K562 (cell line): ENCODE results near the gene CCL19. TPM values are rescaled to one million over a fixed set of nuclear protein-coding genes. Genes with fewer than 3 reads are reported as not detected.

Experiments used
- ATAC-seq: fragments of 200-7000 bp; cut with Tn5 transposase; 3 replicates; pipeline ENCODE4 v1.9.1; 2020; ENCODE audit warnings: moderate library complexity
- BruUV-seq: library from RNA; stranded (reverse); fragments of 400-500 nt; replicated peaks from 2 replicates; lab custom pipeline; 2021; lab: Mats Ljungman, UMichigan
- CTCF ChIA-PET: fragments of 300-600 bp; formaldehyde crosslinking; extraction: SDS; loops from one replicate; lab custom pipeline; 2021; ENCODE audit warnings: low intra/inter-chr PET ratio; lab: Yijun Ruan, JAX
- POLR2A ChIA-PET: fragments of 300-600, 350-650 bp; sonication (Branson Sonifier 250); formaldehyde crosslinking; extraction: SDS; loops from one replicate; lab custom pipeline; 2021; ENCODE audit warnings: antibody characterized with exemption, inconsistent platforms; lab: Yijun Ruan, JAX
- DNase-seq, 4 experiments: peaks; one replicate each; pipeline versions ENCODE4 v3.0.0 to v3.0.0-alpha.2; 2011 to 2018; ENCODE audit warnings: low spot score in 3 of 4, mixed read lengths in 3 of 4; ENCODE audit errors: extremely low read depth in 1 of 4
- FAIRE-seq: peaks from 2 replicates; lab custom pipeline; 2011; peaks lifted over from hg19 to GRCh38; lab: Jason Lieb, UNC
- H2AFZ ChIP-seq: 2 replicates; pipeline ENCODE4 v1.6.0; 2011; ENCODE audit warnings: low read depth, low read length, control low read depth, inconsistent platforms
- H3K27ac ChIP-seq: fragments of 200-600 bp; 3 replicates; pipeline ENCODE4 v1.8.0; 2011; ENCODE audit warnings: low read depth, mild to moderate bottlenecking, control low read depth, inconsistent platforms, low read length, moderate library complexity, mixed read lengths; ENCODE audit errors: extremely low read depth
- H3K27me3 ChIP-seq, 2 experiments: fragments of 300-600 bp in 1 of 2; 2 replicates in 1 of 2; 3 replicates in 1 of 2; pipeline versions ENCODE4 v1.6.0 to v1.8.0; 2011; ENCODE audit warnings: inconsistent platforms in 2 of 2, low read length in 2 of 2, mild to moderate bottlenecking in 1 of 2, mixed read lengths in 1 of 2, moderate library complexity in 1 of 2; ENCODE audit not compliant: control insufficient read depth in 2 of 2, insufficient read depth in 2 of 2
- H3K36me3 ChIP-seq: fragments of 300-600 bp; 3 replicates; pipeline ENCODE4 v1.8.0; 2011; ENCODE audit warnings: mild to moderate bottlenecking, low read length, inconsistent platforms; ENCODE audit not compliant: control insufficient read depth, insufficient read depth
- H3K4me1 ChIP-seq, 2 experiments: fragments of 200-600 bp in 1 of 2; replicated peaks in 1 of 2; 2 replicates in 1 of 2; 3 replicates in 1 of 2; pipeline versions ENCODE4 v1.5.1 to v1.8.0; 2011; ENCODE audit warnings: inconsistent platforms in 2 of 2, low read length in 2 of 2, mild to moderate bottlenecking in 1 of 2, mixed read lengths in 1 of 2, moderate library complexity in 1 of 2; ENCODE audit not compliant: control insufficient read depth in 2 of 2, insufficient read depth in 2 of 2
- H3K4me2 ChIP-seq: 2 replicates; pipeline ENCODE4 v1.6.1; 2011; ENCODE audit warnings: low read length, control low read depth, inconsistent platforms, mixed read lengths; ENCODE audit not compliant: insufficient read depth
- H3K4me3 ChIP-seq: fragments of 200-600 bp; sonication (generic), shearing (Covaris generic); 2 replicates; pipeline ENCODE4 v1.5.1; 2016; ENCODE audit warnings: control low read depth, inconsistent platforms
- H3K79me2 ChIP-seq: fragments of 200-600 bp; 3 replicates; pipeline ENCODE4 v1.8.0; 2011; ENCODE audit warnings: low read length, inconsistent platforms; ENCODE audit not compliant: control insufficient read depth, insufficient read depth
- H3K9ac ChIP-seq, 2 experiments: 2 replicates each; pipeline versions ENCODE4 v1.6.0 to v1.6.1; 2011; ENCODE audit warnings: low read depth in 2 of 2, low read length in 2 of 2, control low read depth in 1 of 2, inconsistent platforms in 1 of 2, mild to moderate bottlenecking in 1 of 2, mixed read lengths in 1 of 2; ENCODE audit not compliant: insufficient read depth in 1 of 2
- H3K9me1 ChIP-seq: one replicate; pipeline ENCODE4 v1.6.0; 2011; ENCODE audit warnings: inconsistent platforms, mild to moderate bottlenecking, low read length, moderate library complexity; ENCODE audit not compliant: control insufficient read depth, insufficient read depth
- H3K9me3 ChIP-seq: replicated peaks from 2 replicates; pipeline ENCODE4 v1.5.1; 2011; ENCODE audit warnings: low read depth, low read length, inconsistent platforms; ENCODE audit not compliant: control insufficient read depth, insufficient read depth
- H4K20me1 ChIP-seq: replicated peaks from 2 replicates; pipeline ENCODE4 v1.6.1; 2011; ENCODE audit warnings: low read length, inconsistent platforms, mixed read lengths; ENCODE audit not compliant: control insufficient read depth, insufficient read depth
- ELF1 ChIP-seq: fragments of 200-800 bp; sonication (Bioruptor generic); IDR thresholded peaks from 2 replicates; pipeline ENCODE4 v1.6.1; 2016; ENCODE audit warnings: missing genetic modification characterization, missing compliant biosample characterization
- ESRRA ChIP-seq: fragments of 450-650 bp; IDR thresholded peaks from 2 replicates; pipeline ENCODE4 v1.6.1; 2014; ENCODE audit warnings: low read depth, mild to moderate bottlenecking, moderate library complexity, borderline replicate concordance
- HNRNPL ChIP-seq: fragments of 200-400 bp; formaldehyde crosslinking; IDR thresholded peaks from 2 replicates; pipeline ENCODE4 v1.6.1; 2017; ENCODE audit warnings: low read depth, mild to moderate bottlenecking, low read length
- PTTG1 ChIP-seq: fragments of 450-650 bp; IDR thresholded peaks from 2 replicates; pipeline ENCODE4 v1.6.1; 2016; ENCODE audit warnings: low read depth, mild to moderate bottlenecking, missing genetic modification characterization, missing compliant biosample characterization
- REST ChIP-seq, 2 experiments: fragments of 450-650 bp; formaldehyde crosslinking in 1 of 2; IDR thresholded peaks; 2 replicates each; pipeline versions ENCODE4 v1.4.0 to v1.6.1; 2014 to 2020; ENCODE audit warnings: mild to moderate bottlenecking in 2 of 2, borderline replicate concordance in 1 of 2, low read depth in 1 of 2
- SMARCA4 ChIP-seq: fragments of 450-650 bp; IDR thresholded peaks from 2 replicates; pipeline ENCODE4 v1.6.1; 2016
- SMARCC2 ChIP-seq: fragments of 450-650 bp; IDR thresholded peaks from 2 replicates; pipeline ENCODE4 v1.6.1; 2017; ENCODE audit warnings: antibody characterized with exemption, moderate library complexity, mild to moderate bottlenecking, low read depth
- SMC3 ChIP-seq: conservative IDR thresholded peaks from 2 replicates; pipeline ENCODE4 v1.6.1; 2011; ENCODE audit warnings: low read depth, low read length, improper control_type of control experiment; ENCODE audit not compliant: insufficient read depth
- SOX6 ChIP-seq: fragments of 450-650 bp; IDR thresholded peaks from 2 replicates; pipeline ENCODE4 v1.6.1; 2014; ENCODE audit warnings: mild to moderate bottlenecking
- USF2 ChIP-seq: sonication (generic); formaldehyde crosslinking; IDR thresholded peaks from 2 replicates; pipeline ENCODE4 v1.5.0; 2020; ENCODE audit warnings: missing genetic modification reagents
- ZNF263 ChIP-seq: sonication (generic); formaldehyde crosslinking; IDR thresholded peaks from 2 replicates; pipeline ENCODE4 v1.8.0; 2022; ENCODE audit warnings: mild to moderate bottlenecking, missing genetic modification reagents, borderline replicate concordance
- WGBS: fragments of 100-300 bp; shearing (Covaris generic); methylation state at CpG from one replicate; pipeline ENCODE4 v1.1.6; 2016; ENCODE audit warnings: low coverage, mixed read lengths; ENCODE audit not compliant: insufficient coverage; ENCODE audit errors: missing lambda C conversion rate; 5-methylcytosine and 5-hydroxymethylcytosine counted together
- in situ Hi-C: fragments of 300-500 bp; cut with MboI; formaldehyde crosslinking; loops from 4 replicates; pipeline ENCODE4 v1.15.0; 2018; ENCODE audit warnings: inconsistent platforms, mixed read lengths
- intact Hi-C: fragments of 100-400 bp; cut with micrococcal nuclease; formaldehyde crosslinking; loops from 2 replicates; pipeline ENCODE4 v1.14.2; 2022
- polyA plus RNA-seq, 8 experiments: library from polyadenylated mRNA; depleted of rRNA in 4 of 8; stranded (reverse) in 5 of 8; unstranded in 3 of 8; fragments of >200 nt; fragmentation: Nextera tagmentation in 2 of 8; fragmentation: Illumina TruSeq in 1 of 8; extraction: Ambion mirVana in 2 of 8; extraction: Trizol in 1 of 8; gene quantifications; 2 replicates each; pipeline versions ENCODE4 v1.2.1 to v1.2.3, GENCODE V29; 2011 to 2014; ENCODE audit warnings: inconsistent platforms in 1 of 8, missing spikeins in 1 of 8
- total RNA-seq, 7 experiments: library from RNA; depleted of rRNA in 6 of 7; stranded (reverse); fragments of >200 nt in 6 of 7; fragmentation: Illumina TruSeq in 2 of 7; extraction: Trizol in 2 of 7; gene quantifications; 2 replicates each; pipeline versions ENCODE4 v1.2.1 to v1.2.3, GENCODE V29; 2011 to 2021; ENCODE audit warnings: low replicate concordance in 1 of 7

The CCL19 gene
- total and polyA plus RNA-seq, 9 of the 15 experiments (the other 6 are each of a cell fraction or from before 2014, with no cell fraction given), result not detected

DNA sequence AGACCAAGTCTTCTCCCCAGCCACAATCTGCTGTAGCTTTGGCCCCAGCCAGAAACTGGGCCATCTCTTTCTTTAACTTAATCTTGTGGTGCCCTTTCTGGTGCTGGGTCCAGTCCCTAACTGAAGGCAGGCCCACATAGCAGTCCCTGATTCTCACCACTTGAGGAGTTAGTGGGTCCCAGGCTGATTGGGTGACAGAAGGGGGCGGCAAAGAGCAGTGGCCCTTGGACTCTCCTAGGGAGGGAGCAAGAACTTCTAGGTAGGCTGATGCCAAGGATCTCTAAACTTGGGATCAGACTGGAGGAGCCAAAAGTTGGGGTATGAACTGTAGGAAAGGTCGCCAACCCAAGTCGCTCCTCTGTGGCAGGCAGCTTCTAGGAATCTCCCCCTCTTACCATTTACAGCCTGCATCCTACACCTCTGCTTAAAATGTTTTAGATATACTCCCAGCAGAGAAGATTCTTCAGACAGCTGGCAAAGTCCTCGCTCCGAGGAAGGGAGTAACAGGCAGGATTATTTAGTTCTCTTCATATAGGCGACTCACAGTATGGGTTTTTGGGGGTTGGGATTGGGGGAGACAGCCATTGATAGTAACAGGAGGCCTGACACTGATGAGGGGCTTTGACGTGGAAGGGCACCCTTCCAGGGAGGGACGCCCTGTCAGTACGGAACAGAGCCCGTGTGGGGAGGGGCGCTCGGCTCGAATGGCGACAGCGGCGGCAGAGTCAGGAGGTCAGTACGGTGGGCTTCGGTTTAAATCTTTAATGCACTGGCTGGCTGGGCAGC, 26.6 kb downstream of the CCL19 start:
- Histone ChIP-seq H3K4me3 (peak overlapping the region; percentile 48), H4K20me1 (0 out of 2 replicates have a peak, but pooled peaks cover 4% of the 10 kb centered on the region), H3K27ac (peak overlapping the region; percentile 60; the same call in 2 of the 3 replicates), H3K27me3 (no peaks in the 10 kb centered on the region), H3K4me1 (peaks cover 17 to 18% of the 10 kb centered on the region in 2 experiments), H2AFZ (peak overlapping the region; percentile 82; the same call in 1 of the 2 replicates), H3K9ac (peak overlapping the region; percentile 43 to 92), H3K9me1 (peaks cover 2% of the 10 kb centered on the region), H3K36me3 (peaks cover 14% of the 10 kb centered on the region; the same call in 2 of the 3 replicates), H3K79me2 (peaks cover 28% of the 10 kb centered on the region), H3K4me2 (peak overlapping the region; percentile 83), H3K9me3 (no peaks in the 10 kb centered on the region)
- 5% methylated on average over 17 of the region's 18 CpGs for WGBS
- FAIRE-seq (peak; percentile 91), ATAC-seq (peak; percentile 87), DNase-seq (peak; percentile 57 to 88 (median 64))
- intact Hi-C loops (no loop called here), in situ Hi-C loops (no loop called here)
- CTCF ChIA-PET, result interaction anchor here (1.0 to 1.2 kb wide), 3 partner anchors 17 to 37 kb away, joined by 3 to 4 read pairs (median 3); partner anchors contain the start of gene GALT
- TSS peak; percentile 85 for BruUV-seq
- POLR2A ChIA-PET, result interaction anchor here (0.6 to 1.3 kb wide), 4 partner anchors 18 to 832 kb away, joined by 3 read pairs; partner anchors contain the start of gene GALT
- TF ChIP-seq USF2 (CRISPR knock-in tag), result no peak
- TF ChIP-seq HNRNPL, result no peak
- no peak for TF ChIP-seq PTTG1
- peak; percentile 47 for TF ChIP-seq SMARCA4
- 0 out of 2 replicates have a peak, but pooled peaks have one; percentile 13 for TF ChIP-seq ESRRA
- TF ChIP-seq ELF1, result no peak
- TF ChIP-seq ZNF263 (CRISPR knock-in tag), result peak; percentile 11; the same call in 1 of the 2 replicates
- peak; percentile 45; the same call in 1 of the 2 replicates for TF ChIP-seq REST (IDR thresholded peaks at IDR 0.05; ENCODE audit: borderline replicate concordance)
- TF ChIP-seq REST (CRISPR knock-in tag; IDR thresholded peaks at IDR 0.05; ENCODE audit: low read depth), result no peak
- peak; percentile 29; the same call in 1 of the 2 replicates for TF ChIP-seq SMC3
- TF ChIP-seq SMARCC2, result 0 out of 2 replicates have a peak, but pooled peaks have one; percentile 45
- TF ChIP-seq SOX6, result 0 out of 2 replicates have a peak, but pooled peaks have one; percentile 15
